Measurements from ENCODE around the gene ANTXR1.

The ANTXR1 gene

DNA sequence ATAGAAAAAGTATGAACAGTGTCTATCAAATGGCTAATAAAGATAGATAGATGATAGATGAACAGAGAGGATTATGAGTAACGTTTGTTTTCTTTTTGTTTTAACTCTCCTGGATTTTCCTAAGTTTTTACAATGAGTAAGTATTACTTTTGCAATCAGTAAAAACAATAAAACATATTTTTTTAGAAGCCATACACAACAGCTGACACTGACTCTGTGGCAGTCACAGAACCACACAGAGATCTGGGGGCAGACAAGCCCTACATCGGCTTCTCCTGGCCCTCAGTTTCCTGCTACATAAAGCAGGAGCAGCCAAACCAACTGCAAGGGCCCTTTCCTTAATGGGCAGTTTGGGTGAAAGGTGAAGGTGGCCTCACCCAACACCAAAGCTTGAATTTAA, 63.6 kb downstream of the ANTXR1 start:
- no peak for DNase-seq

DNA sequence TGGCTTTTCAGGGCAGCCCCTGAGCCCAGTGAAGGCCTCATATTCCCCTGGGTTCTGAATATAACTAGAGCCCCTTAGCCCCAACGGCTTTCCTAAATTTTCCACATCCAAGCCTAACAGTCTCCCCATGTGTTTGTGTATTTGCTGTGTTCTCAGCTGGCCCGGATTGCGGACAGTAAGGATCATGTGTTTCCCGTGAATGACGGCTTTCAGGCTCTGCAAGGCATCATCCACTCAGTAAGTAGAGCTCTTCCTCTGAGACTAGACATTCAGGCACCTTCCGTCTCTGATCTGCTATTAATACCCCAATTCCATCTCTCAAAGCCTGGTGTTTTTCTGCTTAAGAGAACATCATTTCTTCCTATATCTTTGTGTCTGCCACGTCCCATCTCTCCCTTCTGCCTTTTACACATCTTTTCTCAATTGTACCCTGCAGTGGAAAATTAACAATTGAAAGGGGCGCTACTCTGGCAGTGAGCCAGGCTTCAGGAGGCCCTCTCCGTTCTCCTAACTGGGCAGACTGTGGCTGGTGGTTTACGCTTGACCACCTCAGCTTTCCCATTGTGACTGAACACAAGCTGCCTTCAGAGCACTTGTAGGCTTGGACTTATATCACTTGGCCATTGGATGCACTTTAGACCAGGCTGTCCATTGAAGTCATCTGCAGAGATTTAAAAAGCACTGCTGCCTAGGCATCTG, 64.4 kb downstream of the ANTXR1 start:
- DNase-seq, result no peak

GRCh38 chr2:69080071-69080470, 67.1 kb downstream of the ANTXR1 start:
- no peak for DNase-seq

GRCh38 chr2:69081001-69081580, 68.1 kb downstream of the ANTXR1 start:
- DNase-seq, result no peak

DNA sequence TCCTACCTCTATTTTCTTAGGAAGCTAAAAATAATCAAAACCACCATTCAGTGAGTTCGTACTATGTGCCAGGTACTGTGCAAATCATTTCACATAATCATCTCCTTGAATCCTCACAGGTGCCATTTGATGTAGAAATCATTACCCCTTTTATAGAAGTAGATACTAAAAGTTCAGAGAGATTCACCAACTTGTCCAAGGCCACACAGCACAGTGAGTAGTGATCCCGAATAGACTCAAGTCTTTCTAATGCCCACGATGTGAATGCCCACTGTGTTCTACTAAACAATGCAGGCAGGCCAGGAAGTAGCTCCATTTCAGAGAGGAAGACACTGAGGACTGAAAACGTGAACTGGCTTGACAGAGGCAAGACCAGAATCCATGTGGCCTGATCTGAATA, 68.8 kb downstream of the ANTXR1 start:
- no peak for DNase-seq

DNA sequence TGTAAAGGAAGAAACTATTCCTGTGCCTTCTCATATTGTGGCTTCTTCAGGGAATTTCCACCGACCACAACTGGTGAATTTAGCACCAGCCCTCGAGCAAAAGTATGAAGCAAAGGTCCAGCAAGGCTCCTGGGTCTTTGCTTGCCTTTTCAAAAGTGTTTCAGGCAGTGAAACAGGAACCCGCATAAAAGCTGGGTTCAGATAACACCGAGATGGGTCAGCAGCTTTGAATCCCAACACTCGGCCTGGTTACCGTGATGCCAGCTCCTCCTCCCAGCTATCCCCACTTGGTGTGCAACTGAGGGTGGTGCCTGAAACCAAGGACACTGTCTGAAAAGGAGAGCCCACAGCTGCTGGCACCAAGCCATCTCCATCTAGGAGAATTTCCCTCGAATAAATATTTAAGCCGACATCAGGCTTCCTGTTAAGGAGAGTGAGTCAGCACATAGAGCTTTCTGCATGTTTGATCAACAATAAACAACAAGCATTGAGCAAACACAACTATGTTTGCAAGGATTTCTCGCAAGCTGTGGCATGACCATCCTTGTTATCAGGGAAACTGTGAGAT, 69.5 kb downstream of the ANTXR1 start:
- peak; percentile 2 for DNase-seq

DNA sequence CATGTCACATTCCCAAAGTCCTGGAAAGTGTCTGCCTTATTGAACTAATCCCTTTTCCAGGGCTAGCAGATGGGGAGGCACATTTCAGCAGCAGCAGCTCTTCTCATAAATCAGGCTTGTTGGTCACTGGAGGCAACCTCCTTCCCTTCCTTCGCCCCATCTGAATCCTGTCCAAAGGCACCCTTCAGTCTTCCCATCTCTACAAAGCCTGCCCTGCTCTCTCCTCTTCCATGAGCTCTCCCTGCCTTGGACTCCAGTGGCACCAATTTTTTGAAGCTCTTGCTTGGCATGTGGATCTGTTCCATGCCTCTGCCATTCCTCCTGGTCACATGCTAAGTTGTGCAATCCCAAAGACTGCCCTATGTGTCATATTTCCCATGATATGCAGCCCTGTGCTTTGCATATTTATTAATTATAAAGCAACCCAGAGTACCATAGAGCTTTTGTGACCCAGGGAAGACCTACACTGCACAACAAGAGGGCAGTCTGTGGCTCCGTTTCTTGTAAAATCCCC, 70.3 kb downstream of the ANTXR1 start:
- no peak for DNase-seq

DNA sequence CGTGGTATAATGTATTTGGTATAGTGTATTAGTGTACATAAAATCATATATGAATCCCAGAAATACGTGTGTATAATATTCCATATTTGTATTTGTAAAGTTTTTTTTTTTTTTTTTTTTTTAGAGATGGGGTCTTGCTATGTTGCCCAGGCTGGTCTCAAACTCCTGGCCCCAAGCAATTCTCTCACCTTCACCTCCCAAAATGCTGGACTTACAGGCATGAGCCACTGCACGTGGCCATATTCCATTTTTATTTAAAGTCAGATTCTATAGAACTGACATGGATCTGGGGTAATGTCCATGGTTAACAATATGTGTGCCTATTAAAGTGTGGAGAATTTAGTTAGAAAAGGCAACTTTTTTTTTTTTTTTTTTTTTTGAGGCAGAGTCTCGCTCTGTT, 71.5 kb downstream of the ANTXR1 start:
- no peak for DNase-seq

GRCh38 chr2:69086466-69086865, 73.5 kb downstream of the ANTXR1 start:
- DNase-seq, result no peak

DNA sequence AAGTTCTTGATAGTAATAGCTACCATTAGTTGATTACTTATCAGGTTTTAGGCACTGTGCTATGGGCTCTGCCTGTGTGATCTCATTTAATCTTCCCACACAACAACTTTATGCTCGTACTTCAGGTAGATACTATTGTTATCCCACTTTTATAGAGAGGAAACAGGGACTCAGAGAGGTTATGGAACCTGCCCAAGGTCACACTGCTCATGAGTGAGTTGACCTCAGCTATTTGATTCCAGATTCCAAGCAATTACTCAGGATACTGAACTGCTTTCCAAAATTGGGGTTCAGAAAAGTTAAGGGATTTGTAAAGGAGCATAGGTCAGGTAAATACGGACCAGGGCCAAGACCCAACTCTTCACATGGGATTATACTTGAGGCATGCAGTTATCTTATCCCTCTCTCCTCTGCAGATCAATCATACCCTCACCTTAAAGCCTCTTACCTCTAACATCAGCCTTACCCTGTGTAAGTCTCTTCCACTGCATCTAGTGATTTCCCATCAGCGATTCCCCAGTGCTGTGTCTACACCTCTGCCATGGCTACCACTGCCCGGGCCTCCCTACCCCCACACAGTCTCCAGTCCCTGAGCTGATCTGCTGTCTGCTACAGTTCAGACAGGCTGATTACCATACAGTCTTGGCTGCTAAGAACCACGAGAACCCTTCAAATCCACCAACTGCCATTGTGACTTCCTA, 74.4 kb downstream of the ANTXR1 start:
- no peak for DNase-seq

- no peak for DNase-seq
These were observed 74.9 kb downstream of the ANTXR1 start for GRCh38 chr2:69087912-69088240.

DNA sequence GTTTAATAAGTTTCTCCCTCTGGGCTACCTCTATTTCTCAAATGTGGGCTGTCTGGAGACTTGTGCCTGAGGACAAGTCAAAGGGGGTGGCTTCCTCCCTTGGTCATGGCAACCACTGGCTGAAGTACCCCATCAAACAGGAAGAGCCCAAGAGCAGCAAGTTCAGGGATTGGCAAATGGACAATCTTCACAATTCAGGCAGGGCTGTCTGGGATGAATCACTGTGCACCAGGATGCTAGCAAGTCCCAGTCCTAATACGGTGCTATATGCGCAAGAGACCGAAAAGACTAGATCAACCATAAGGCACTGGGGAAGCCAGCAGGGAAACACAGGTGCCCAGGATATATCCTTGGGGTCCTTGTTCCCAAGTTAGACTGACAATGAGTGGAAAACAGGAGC, 75.5 kb downstream of the ANTXR1 start:
- DNase-seq, result no peak

DNA sequence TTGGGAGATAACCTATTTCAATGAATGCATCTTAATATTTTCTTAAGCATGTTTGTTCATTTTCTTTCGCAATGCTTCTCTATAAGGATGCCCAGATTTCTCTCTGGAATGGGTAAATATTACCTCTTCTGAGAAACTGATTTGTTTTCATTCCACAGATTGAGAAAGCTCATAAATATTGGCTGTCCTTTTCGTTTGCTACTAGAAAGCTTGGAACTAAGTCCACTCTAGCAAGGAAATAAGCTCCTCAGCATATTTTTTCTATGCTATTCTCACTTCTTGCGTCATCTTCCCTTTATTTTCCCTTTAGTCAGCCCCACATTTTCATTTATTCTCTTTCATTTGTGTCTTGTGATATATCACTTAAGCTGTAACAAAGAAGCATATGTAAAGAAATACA, 76.3 kb downstream of the ANTXR1 start:
- no peak for DNase-seq

GRCh38 chr2:69089998-69090397, 77.0 kb downstream of the ANTXR1 start:
- DNase-seq, result no peak

DNA sequence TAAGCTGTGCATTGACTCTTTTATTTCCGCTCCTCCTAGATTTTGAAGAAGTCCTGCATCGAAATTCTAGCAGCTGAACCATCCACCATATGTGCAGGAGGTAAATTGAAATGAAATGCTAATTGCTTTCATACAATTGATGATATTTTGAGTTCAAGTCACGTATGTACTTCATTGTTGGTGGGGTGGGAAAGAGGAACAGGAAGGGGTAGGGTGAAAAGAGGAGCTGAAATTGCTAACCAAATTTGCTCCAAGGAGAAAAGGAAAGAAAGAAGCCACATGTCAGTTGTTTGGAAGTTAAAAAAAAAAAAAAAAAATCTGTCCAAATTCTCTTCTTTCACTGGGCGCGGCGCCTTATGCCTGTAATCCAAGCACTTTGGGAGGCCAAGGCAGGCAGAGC, 77.8 kb downstream of the ANTXR1 start:
- DNase-seq, result no peak

GRCh38 chr2:69092857-69093256, 79.9 kb downstream of the ANTXR1 start:
- no peak for DNase-seq

- DNase-seq, result no peak
These were observed 82.3 kb downstream of the ANTXR1 start for GRCh38 chr2:69095305-69095704.

DNA sequence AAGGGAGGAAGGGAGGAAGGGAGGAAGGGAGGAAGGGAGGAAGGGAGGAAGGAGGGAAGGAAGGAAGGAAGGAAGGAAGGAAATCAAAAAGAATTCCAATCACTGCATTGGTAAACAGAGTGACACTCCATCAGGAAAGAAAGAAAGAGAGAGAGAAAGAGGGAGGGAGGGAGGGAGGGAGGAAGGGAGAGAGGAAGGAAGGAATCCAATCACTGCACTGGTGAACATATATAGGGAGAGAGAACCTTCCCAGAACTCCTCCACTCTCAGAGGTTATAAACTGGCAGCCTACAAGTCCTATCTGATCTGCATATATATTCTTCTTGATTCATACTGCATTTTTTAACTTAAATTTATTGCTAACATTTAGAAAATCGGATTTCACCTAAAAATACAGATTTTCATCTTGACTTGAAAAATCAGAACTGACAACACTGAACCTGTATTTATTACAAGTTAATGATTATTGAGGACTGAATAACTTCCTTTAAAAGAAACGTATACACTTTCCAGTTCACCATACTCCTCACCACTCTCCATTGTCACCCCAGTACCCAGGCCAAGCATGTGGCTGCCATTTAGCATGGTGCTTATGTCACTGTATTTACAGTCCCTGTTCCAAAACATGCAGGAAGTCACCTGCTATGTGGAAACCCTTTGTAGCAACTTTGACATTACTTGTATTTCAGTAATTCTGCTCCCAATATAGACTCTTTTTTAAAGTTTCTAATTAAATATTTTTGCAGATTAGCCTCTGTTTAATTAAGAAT, 83.5 kb downstream of the ANTXR1 start:
- DNase-seq, result no peak

GRCh38 chr2:69097148-69097610, 84.2 kb downstream of the ANTXR1 start:
- DNase-seq, result no peak

- no peak for DNase-seq
These were observed 85.1 kb downstream of the ANTXR1 start for GRCh38 chr2:69097891-69098655.

DNA sequence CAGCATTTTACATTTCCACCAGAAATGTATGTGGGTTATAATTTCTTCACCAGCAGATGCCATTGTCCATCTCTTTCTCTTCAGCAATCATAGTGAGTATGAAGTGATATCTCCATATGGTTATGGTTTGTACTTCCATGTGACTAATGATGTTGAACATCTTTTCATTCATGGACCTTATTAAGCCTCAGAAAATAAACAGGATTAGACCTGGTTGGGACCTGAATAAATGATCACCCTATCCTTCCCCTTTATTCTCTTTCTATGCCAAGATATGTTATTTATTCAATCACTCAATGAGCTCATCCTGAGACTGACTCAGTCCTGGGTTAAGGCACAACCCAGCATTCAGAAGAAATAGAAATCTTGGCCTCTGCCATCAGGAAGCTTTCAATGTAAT, 86.6 kb downstream of the ANTXR1 start:
- no peak for DNase-seq

- no peak for DNase-seq
These were observed 87.3 kb downstream of the ANTXR1 start for GRCh38 chr2:69100220-69100723.
